ENCODE measurements around the gene PCSK9. TPM values are rescaled to one million over a fixed set of nuclear protein-coding genes. Genes with fewer than 3 reads are reported as not detected.

PCSK9 gene
- total RNA-seq, 1 donor from 2014 or later = 6.8 TPM

DNA sequence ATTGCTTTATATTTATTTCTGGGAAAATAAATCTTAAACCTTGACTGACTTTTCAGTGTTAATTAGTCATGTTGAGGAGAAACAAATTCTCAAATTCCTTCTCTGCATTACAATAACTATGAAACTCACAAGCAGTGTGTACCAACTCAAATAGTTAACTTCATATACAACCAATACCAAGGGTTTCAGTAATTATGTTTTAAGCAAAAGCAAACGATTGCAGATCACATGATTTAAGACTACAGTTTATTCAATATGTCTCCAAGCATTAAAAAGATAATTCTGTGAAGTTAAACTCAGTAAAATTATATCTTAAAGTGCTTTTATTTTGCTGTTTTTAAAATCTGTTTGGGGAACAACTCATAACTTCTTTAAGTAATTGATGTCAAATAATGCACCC is 28.6 kb downstream of the PCSK9 start:
- H3K4me1 Mint-ChIP-seq (ENCODE audit: unreplicated experiment) = peaks cover 3% of the 10 kb centered on the region
- DNase-seq (ENCODE audit: low spot score) = no peak
- peaks cover 4% of the 10 kb centered on the region for H3K27me3 Mint-ChIP-seq (ENCODE audit: unreplicated experiment)
- H3K4me3 Mint-ChIP-seq (ENCODE audit: unreplicated experiment) = no peak overlapping the region
- no peaks in the 10 kb centered on the region for H3K9me3 Mint-ChIP-seq (ENCODE audit: unreplicated experiment)
- H3K27ac Mint-ChIP-seq (ENCODE audit: unreplicated experiment) = no peak overlapping the region
- TF ChIP-seq, protein P1, sequence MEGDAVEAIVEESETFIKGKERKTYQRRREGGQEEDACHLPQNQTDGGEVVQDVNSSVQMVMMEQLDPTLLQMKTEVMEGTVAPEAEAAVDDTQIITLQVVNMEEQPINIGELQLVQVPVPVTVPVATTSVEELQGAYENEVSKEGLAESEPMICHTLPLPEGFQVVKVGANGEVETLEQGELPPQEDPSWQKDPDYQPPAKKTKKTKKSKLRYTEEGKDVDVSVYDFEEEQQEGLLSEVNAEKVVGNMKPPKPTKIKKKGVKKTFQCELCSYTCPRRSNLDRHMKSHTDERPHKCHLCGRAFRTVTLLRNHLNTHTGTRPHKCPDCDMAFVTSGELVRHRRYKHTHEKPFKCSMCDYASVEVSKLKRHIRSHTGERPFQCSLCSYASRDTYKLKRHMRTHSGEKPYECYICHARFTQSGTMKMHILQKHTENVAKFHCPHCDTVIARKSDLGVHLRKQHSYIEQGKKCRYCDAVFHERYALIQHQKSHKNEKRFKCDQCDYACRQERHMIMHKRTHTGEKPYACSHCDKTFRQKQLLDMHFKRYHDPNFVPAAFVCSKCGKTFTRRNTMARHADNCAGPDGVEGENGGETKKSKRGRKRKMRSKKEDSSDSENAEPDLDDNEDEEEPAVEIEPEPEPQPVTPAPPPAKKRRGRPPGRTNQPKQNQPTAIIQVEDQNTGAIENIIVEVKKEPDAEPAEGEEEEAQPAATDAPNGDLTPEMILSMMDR (IDR thresholded peaks at IDR 0.05; ENCODE audit: unreplicated experiment) = no peak
- peaks cover 43% of the 10 kb centered on the region for H3K36me3 Mint-ChIP-seq (ENCODE audit: low read depth, unreplicated experiment)

DNA sequence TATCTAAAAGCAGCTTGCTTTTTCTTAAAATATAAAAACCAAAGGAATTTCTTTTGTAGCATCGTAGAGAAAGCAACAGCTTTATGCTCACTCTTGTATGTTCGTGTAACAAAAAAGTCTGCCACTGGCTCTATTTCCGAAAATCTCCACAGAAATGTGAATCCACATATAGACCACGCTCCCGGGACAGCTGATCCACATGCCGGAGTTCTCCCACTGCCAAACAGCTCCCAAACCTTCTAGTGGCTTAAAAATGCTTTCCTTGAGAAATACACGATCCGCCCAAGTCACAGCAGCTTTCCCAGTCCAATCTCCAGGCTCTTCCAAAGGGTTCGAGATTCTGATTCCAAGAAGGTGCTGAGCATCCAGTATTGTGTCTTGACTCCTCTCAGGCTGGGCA is 29.3 kb downstream of the PCSK9 start:
- peaks cover 47% of the 10 kb centered on the region for H3K36me3 Mint-ChIP-seq (ENCODE audit: low read depth, unreplicated experiment)
- no peak for DNase-seq (ENCODE audit: low spot score)
- H3K4me1 Mint-ChIP-seq (ENCODE audit: unreplicated experiment) = peaks cover 3% of the 10 kb centered on the region
- H3K27me3 Mint-ChIP-seq (ENCODE audit: unreplicated experiment) = peaks cover 4% of the 10 kb centered on the region
- H3K9me3 Mint-ChIP-seq (ENCODE audit: unreplicated experiment) = no peaks in the 10 kb centered on the region
- TF ChIP-seq, protein P1 (IDR thresholded peaks at IDR 0.05; ENCODE audit: unreplicated experiment) = no peak
- H3K4me3 Mint-ChIP-seq (ENCODE audit: unreplicated experiment) = no peak overlapping the region
- no peak overlapping the region for H3K27ac Mint-ChIP-seq (ENCODE audit: unreplicated experiment)

DNA sequence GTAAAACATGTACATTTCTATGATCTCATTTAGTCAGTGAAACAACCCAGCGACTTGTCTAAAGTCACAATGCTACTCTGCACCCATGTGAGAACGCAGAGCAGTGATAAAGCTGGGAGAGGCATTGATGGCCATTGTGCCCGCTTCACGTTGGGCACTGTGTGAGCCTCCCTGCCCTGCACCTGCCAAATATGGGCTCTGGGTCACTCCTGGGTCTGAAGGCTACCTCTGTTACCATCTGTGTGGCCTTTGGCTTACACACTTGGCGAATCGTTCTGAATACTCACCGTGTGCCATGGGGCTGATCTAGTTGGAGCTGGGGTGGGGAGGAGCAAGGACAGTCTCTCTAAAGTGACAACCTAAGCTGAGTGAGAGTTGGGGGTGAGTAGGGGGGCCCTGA is 29.9 kb downstream of the PCSK9 start:
- no peak overlapping the region for H3K27ac Mint-ChIP-seq (ENCODE audit: unreplicated experiment)
- H3K27me3 Mint-ChIP-seq (ENCODE audit: unreplicated experiment) = peaks cover 4% of the 10 kb centered on the region
- TF ChIP-seq, protein P1 (IDR thresholded peaks at IDR 0.05; ENCODE audit: unreplicated experiment) = no peak
- no peak for DNase-seq (ENCODE audit: low spot score)
- peak overlapping the region; percentile 31 for H3K4me3 Mint-ChIP-seq (ENCODE audit: unreplicated experiment)
- H3K4me1 Mint-ChIP-seq (ENCODE audit: unreplicated experiment) = peaks cover 3% of the 10 kb centered on the region
- no peaks in the 10 kb centered on the region for H3K9me3 Mint-ChIP-seq (ENCODE audit: unreplicated experiment)
- H3K36me3 Mint-ChIP-seq (ENCODE audit: low read depth, unreplicated experiment) = peaks cover 48% of the 10 kb centered on the region

DNA sequence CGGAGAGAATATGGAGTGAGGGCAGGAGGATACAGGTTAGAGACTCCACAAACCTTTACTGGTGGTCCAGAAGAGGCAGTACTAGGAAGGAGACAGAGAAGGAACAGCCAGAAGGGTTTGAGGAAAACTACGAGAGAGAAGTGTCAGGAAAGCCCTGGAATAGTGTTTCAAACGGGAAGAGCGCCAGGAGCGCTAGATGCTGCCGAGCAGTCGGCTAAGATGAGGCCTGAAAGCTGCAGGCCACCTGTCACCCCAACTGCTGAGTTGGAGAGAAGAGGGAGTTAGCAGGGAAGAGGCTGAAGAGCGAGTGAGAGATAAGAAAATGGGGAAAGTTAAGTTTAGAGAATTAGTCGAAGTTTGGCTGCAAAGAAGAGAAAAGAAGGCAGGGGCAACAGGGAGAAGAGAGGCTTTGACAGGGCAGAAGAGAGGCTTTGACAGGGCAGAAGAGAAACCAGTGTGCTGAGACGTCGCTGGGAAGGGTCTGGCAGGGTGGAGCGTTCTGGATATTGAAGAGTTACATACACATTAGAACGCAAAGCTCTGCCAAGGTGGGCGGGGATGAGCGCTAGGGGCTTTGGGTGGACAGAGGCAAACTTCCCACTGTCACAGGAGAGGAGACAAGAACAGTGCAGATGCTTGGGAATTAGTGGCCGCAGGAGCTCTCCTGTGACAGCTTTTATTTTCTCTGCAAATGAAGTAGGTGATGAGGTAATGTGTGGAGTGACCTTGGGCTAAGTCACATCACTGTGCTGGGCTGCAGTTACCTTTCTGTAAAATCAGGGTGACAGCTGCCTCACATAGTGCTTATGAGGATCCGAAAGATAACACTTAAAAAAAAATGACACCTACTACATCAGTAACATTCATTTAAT is 31.2 kb downstream of the PCSK9 start:
- peak overlapping the region; percentile 14 for H3K27ac Mint-ChIP-seq (ENCODE audit: unreplicated experiment)
- H3K36me3 Mint-ChIP-seq (ENCODE audit: low read depth, unreplicated experiment) = peaks cover 53% of the 10 kb centered on the region
- TF ChIP-seq, protein P1 (IDR thresholded peaks at IDR 0.05; ENCODE audit: unreplicated experiment) = no peak
- H3K27me3 Mint-ChIP-seq (ENCODE audit: unreplicated experiment) = peaks cover 1% of the 10 kb centered on the region
- peak overlapping the region; percentile 20 for H3K4me3 Mint-ChIP-seq (ENCODE audit: unreplicated experiment)
- DNase-seq (ENCODE audit: low spot score) = no peak
- peaks cover 3% of the 10 kb centered on the region for H3K4me1 Mint-ChIP-seq (ENCODE audit: unreplicated experiment)
- no peaks in the 10 kb centered on the region for H3K9me3 Mint-ChIP-seq (ENCODE audit: unreplicated experiment)

DNA sequence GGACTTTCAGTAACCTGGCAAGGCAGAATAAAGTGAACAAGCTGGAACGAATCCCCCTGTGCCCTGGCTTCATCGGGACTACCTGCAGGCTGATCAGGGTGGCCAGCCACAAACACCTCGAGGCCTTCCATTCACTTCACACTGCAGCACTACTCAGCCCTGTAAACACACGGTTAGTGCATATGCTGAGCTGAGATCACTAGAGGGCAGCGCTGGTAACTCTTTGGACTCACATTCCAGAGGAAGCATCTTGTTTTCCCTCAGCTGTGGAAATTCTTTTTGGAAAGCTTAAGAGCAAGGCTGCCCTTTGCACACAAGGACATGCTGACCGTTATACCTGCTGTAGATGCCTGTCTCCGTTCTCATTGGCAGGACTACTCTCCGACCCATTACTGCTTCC is 32.1 kb downstream of the PCSK9 start:
- no peak overlapping the region for H3K27ac Mint-ChIP-seq (ENCODE audit: unreplicated experiment)
- no peaks in the 10 kb centered on the region for H3K9me3 Mint-ChIP-seq (ENCODE audit: unreplicated experiment)
- H3K36me3 Mint-ChIP-seq (ENCODE audit: low read depth, unreplicated experiment) = peaks cover 53% of the 10 kb centered on the region
- peaks cover 1% of the 10 kb centered on the region for H3K27me3 Mint-ChIP-seq (ENCODE audit: unreplicated experiment)
- peak; percentile 57 for DNase-seq (ENCODE audit: low spot score)
- peak overlapping the region; percentile 4 for H3K4me3 Mint-ChIP-seq (ENCODE audit: unreplicated experiment)
- H3K4me1 Mint-ChIP-seq (ENCODE audit: unreplicated experiment) = peaks cover 3% of the 10 kb centered on the region
- TF ChIP-seq, protein P1 (IDR thresholded peaks at IDR 0.05; ENCODE audit: unreplicated experiment) = no peak
